Measurements from ENCODE around the gene MYLK4.

- TF ChIP-seq POLR2AphosphoS5 (IDR thresholded peaks at IDR 0.05; ENCODE audit: low read depth, low read length) (no peak), SIN3A (IDR thresholded peaks at IDR 0.05; ENCODE audit: borderline replicate concordance, insufficient read depth, low read length) (no peak)
Measured at GRCh38 chr6:2639167-2639566, 111.6 kb downstream of the MYLK4 start.

Measured in PFSK-1 (cell line).